Subcutaneous preadipocyte (primary cell): ENCODE measurements around the gene KIF1B. TPM values are rescaled to one million over a fixed set of nuclear protein-coding genes. Genes with fewer than 3 reads are reported as not detected.

Source experiments
- small RNA-seq: library from RNA; depleted of rRNA; stranded (forward); fragments of <200 nt; gene quantifications from one replicate; pipeline ENCODE3, GENCODE V24; 2012
- total RNA-seq: library from RNA; depleted of rRNA; stranded (reverse); fragments of >200 nt; gene quantifications from 2 replicates; pipeline ENCODE4 v1.2.3, GENCODE V29; 2012

KIF1B gene
- 32.0 and 33.0 TPM in 2 replicates for total RNA-seq

GRCh38 chr1:10209905-10210810, at the start of gene KIF1B:
Gene KIF1B, plus strand, starts transcription at chr1:10210570. Its CDS starts 21,759 bp downstream, at chr1:10232329.

GRCh38 chr1:10398734-10399443, 188.5 kb downstream of the KIF1B start, which contains the start of gene PGD:
Gene PGD, plus strand, starts transcription at chr1:10399064. Its CDS starts 54 bp downstream, at chr1:10399118.

GRCh38 chr1:10430216-10431069, 220.1 kb downstream of the KIF1B start, which contains the start of gene CENPS:
Gene CENPS, plus strand, starts transcription at chr1:10430433. Its CDS starts 85 bp downstream, at chr1:10430518.

Small RNA genes within 50 kb of the gene (small RNA-seq; reads per million reads assigned to genes)
- not detected for gene MIR1273D
- not detected for gene RNU6-37P
- not detected for gene RNU6-828P

Other genes starting within 250 kb of the KIF1B start
- gene RBP7, start 213.3 kb upstream of the KIF1B start, total RNA-seq, result not detected in 2 replicates
- 45.9 and 55.5 TPM in 2 replicates for gene UBE4B, start 177.6 kb upstream of the KIF1B start, total RNA-seq
- gene PGD, start 188.5 kb downstream of the KIF1B start, total RNA-seq, result 104 and 126 TPM in 2 replicates
- 13.2 and 14.9 TPM in 2 replicates for gene CENPS, start 219.9 kb downstream of the KIF1B start, total RNA-seq
- gene CORT, start 239.5 kb downstream of the KIF1B start, total RNA-seq, result 0.37 and 0.78 TPM in 2 replicates